GM23338 (cell line): ENCODE data around the gene SF3A1. TPM values are rescaled to one million over a fixed set of nuclear protein-coding genes. Genes with fewer than 3 reads are reported as not detected.

Experiments
- ATAC-seq: fragments of 200-7000 bp; cut with Tn5 transposase; 3 replicates; pipeline ENCODE4 v1.9.1; 2020
- DNase-seq: peaks from one replicate; pipeline ENCODE4 v3.0.0-alpha.2; 2015; ENCODE audit warnings: low spot score
- H2AFZ ChIP-seq: fragments of 200-600 bp; sonication (generic); 2 replicates; pipeline ENCODE4 v1.8.0; 2016; ENCODE audit warnings: antibody characterized with exemption, mild to moderate bottlenecking, moderate library complexity
- H3F3A ChIP-seq: fragments of 200-600 bp; sonication (generic); replicated peaks from 2 replicates; pipeline ENCODE4 v1.8.0; 2017; ENCODE audit warnings: antibody characterized with exemption, mixed run types, low read depth
- H3K27ac ChIP-seq: fragments of 200-600 bp; sonication (generic); 2 replicates; pipeline ENCODE4 v1.6.1; 2016; ENCODE audit warnings: low read depth
- H3K27me3 ChIP-seq: fragments of 200-600 bp; sonication (generic); 2 replicates; pipeline ENCODE4 v1.8.0; 2016; ENCODE audit warnings: mild to moderate bottlenecking, mixed run types, moderate library complexity; ENCODE audit not compliant: insufficient read depth
- H3K36me3 ChIP-seq: fragments of 200-600 bp; sonication (generic); 2 replicates; pipeline ENCODE4 v1.8.0; 2016; ENCODE audit warnings: mild to moderate bottlenecking; ENCODE audit not compliant: insufficient read depth
- H3K4me1 ChIP-seq: fragments of 200-600 bp; sonication (generic); 2 replicates; pipeline ENCODE4 v1.8.0; 2016; ENCODE audit warnings: mild to moderate bottlenecking, moderate library complexity; ENCODE audit not compliant: insufficient read depth
- H3K4me2 ChIP-seq: fragments of 200-600 bp; sonication (generic); 2 replicates; pipeline ENCODE4 v1.7.1; 2017; ENCODE audit warnings: mixed run types
- H3K4me3 ChIP-seq: fragments of 200-600 bp; sonication (generic); 2 replicates; pipeline ENCODE4 v1.6.1; 2016; ENCODE audit warnings: mixed run types
- H3K79me2 ChIP-seq: fragments of 200-600 bp; sonication (generic); replicated peaks from 2 replicates; pipeline ENCODE4 v1.8.0; 2017; ENCODE audit warnings: mild to moderate bottlenecking; ENCODE audit not compliant: insufficient read depth
- H3K9me2 ChIP-seq: fragments of 200-600 bp; sonication (generic); 2 replicates; pipeline ENCODE4 v1.8.0; 2017; ENCODE audit not compliant: insufficient read depth
- H4K20me1 ChIP-seq: fragments of 200-600 bp; sonication (generic); replicated peaks from 2 replicates; pipeline ENCODE4 v1.8.0; 2017; ENCODE audit warnings: mild to moderate bottlenecking; ENCODE audit not compliant: insufficient read depth
- H3K27ac Mint-ChIP-seq: 2 replicates; pipeline ENCODE4 v1.8.0; 2020; ENCODE audit warnings: inconsistent platforms, mild to moderate bottlenecking, moderate library complexity, mixed read lengths
- H3K27me3 Mint-ChIP-seq: 3 replicates; pipeline ENCODE4 v1.8.0; 2022; ENCODE audit warnings: low read depth, mild to moderate bottlenecking, moderate library complexity, mixed read lengths, inconsistent platforms; ENCODE audit not compliant: insufficient read depth, poor library complexity
- H3K36me3 Mint-ChIP-seq: 3 replicates; pipeline ENCODE4 v1.8.0; 2021; ENCODE audit warnings: low read depth, mild to moderate bottlenecking, inconsistent platforms, moderate library complexity, mixed read lengths
- H3K4me1 Mint-ChIP-seq: 3 replicates; pipeline ENCODE4 v1.8.0; 2020; ENCODE audit warnings: mild to moderate bottlenecking, inconsistent platforms, mixed read lengths
- H3K4me3 Mint-ChIP-seq: 3 replicates; pipeline ENCODE4 v1.8.0; 2021; ENCODE audit warnings: moderate library complexity, mild to moderate bottlenecking, inconsistent platforms, mixed read lengths
- H3K9me3 Mint-ChIP-seq: 3 replicates; pipeline ENCODE4 v1.8.0; 2020; ENCODE audit warnings: moderate library complexity, mild to moderate bottlenecking, inconsistent platforms, mixed read lengths
- CREB1 ChIP-seq: fragments of 250-450 bp; sonication (Bioruptor Pico); IDR thresholded peaks from 2 replicates; pipeline ENCODE4 v1.5.0; 2020; ENCODE audit warnings: low read depth, mild to moderate bottlenecking, moderate library complexity
- ETS1 ChIP-seq: IDR thresholded peaks from 2 replicates; pipeline ENCODE4 v1.6.1; 2016; ENCODE audit warnings: antibody characterized with exemption
- EZH2 ChIP-seq: fragments of 200-600 bp; sonication (generic); IDR thresholded peaks from one replicate; pipeline ENCODE4 v1.8.0; 2017; ENCODE audit warnings: antibody characterized with exemption, mild to moderate bottlenecking, low read depth; ENCODE audit not compliant: unreplicated experiment
- EZH2phosphoT487 ChIP-seq: fragments of 200-600 bp; sonication (generic); IDR thresholded peaks from one replicate; pipeline ENCODE4 v1.8.1; 2018; ENCODE audit warnings: antibody characterized with exemption; ENCODE audit not compliant: unreplicated experiment
- JUNB ChIP-seq: IDR thresholded peaks from one replicate; pipeline ENCODE4 v1.6.1; 2016; ENCODE audit warnings: antibody characterized with exemption; ENCODE audit not compliant: unreplicated experiment
- NANOG ChIP-seq: IDR thresholded peaks from 2 replicates; pipeline ENCODE4 v1.6.1; 2016; ENCODE audit warnings: antibody characterized with exemption, borderline replicate concordance
- POLR2AphosphoS5 ChIP-seq: IDR thresholded peaks from 2 replicates; pipeline ENCODE4 v1.6.1; 2016; ENCODE audit warnings: antibody characterized with exemption, low read depth
- REST ChIP-seq: IDR thresholded peaks from one replicate; pipeline ENCODE4 v1.6.1; 2018; ENCODE audit warnings: antibody characterized with exemption; ENCODE audit not compliant: unreplicated experiment
- STAT1 ChIP-seq: IDR thresholded peaks from one replicate; pipeline ENCODE4 v1.6.1; 2016; ENCODE audit warnings: antibody characterized with exemption; ENCODE audit not compliant: unreplicated experiment
- ZNF114 ChIP-seq: fragments of 250-450 bp; sonication (Bioruptor Pico); IDR thresholded peaks from 2 replicates; pipeline ENCODE4 v1.5.0; 2020; ENCODE audit warnings: mild to moderate bottlenecking, moderate library complexity
- ZNF331 ChIP-seq: fragments of 250-450 bp; sonication (Bioruptor Pico); IDR thresholded peaks from 2 replicates; pipeline ENCODE4 v1.5.0; 2020; ENCODE audit warnings: low read depth, mild to moderate bottlenecking, moderate library complexity
- polyA plus RNA-seq: library from polyadenylated mRNA; unstranded; fragments of >200 nt; fragmentation: Nextera tagmentation; extraction: Ambion mirVana; gene quantifications from 2 replicates; pipeline ENCODE4 v1.2.1, GENCODE V29; 2016
- total RNA-seq: library from RNA; depleted of rRNA; stranded (reverse); fragments of >200 nt; shearing (Covaris generic); gene quantifications from 2 replicates; pipeline ENCODE4 v1.2.3, GENCODE V29; 2014
- TF ChIP-seq, protein P1 (sequence below): fragments of 250-450 bp; sonication (Bioruptor Pico); IDR thresholded peaks from 2 replicates; pipeline ENCODE4 v1.5.0; 2020; ENCODE audit warnings: mild to moderate bottlenecking, moderate library complexity
- TF ChIP-seq, protein P2 (sequence below), 2 experiments: fragments of 200-600 bp in 1 of 2; sonication (generic) in 1 of 2; conservative IDR thresholded peaks; 2 replicates each; pipeline versions ENCODE4 v1.5.1 to v1.6.1; 2016 to 2017; ENCODE audit warnings: antibody characterized with exemption in 2 of 2, low read depth in 2 of 2, mild to moderate bottlenecking in 2 of 2, moderate library complexity in 1 of 2

SF3A1 gene
- total and polyA plus RNA-seq, 2 experiments from 2014 or later: 107 to 108 TPM

DNA sequence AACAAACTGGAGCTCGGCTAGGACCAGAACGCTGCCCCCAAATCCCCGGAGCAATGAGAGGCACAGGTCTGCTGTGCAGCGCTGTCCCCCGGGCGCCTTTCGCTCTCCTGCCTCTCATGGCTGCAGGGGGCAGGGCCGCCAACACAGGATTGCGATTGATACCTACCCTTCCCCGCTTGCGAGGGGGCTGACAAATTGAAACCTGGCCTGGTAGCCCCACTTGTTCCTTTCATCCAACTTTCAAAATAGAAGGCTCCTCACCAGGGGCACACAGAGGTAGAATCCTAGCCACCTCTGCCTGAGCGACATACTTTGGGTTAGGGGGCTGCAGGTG, 66.7 kb downstream of the SF3A1 start:
- peaks cover 11% of the 10 kb centered on the region for H3F3A ChIP-seq
- no peaks in the 10 kb centered on the region for H3K36me3 ChIP-seq
- H3K27me3 Mint-ChIP-seq: peaks cover 21% of the 10 kb centered on the region
- H4K20me1 ChIP-seq: no peaks in the 10 kb centered on the region; the same call in 1 of the 2 replicates
- no peak overlapping the region for H3K27ac Mint-ChIP-seq
- peaks cover 7% of the 10 kb centered on the region; the same call in 1 of the 2 replicates for H3K27me3 ChIP-seq
- H3K27ac ChIP-seq: no peak overlapping the region
- peak overlapping the region; percentile 93 for H2AFZ ChIP-seq
- peaks cover 14% of the 10 kb centered on the region; the same call in 1 of the 2 replicates for H3K4me1 ChIP-seq
- no peaks in the 10 kb centered on the region for H3K79me2 ChIP-seq
- H3K4me1 Mint-ChIP-seq: peaks cover 14% of the 10 kb centered on the region; the same call in 2 of the 3 replicates
- peak overlapping the region; percentile 75 for H3K4me3 ChIP-seq
- peak; percentile 75 for DNase-seq
- TF ChIP-seq NANOG (no peak), POLR2AphosphoS5 (no peak), ZNF331 (CRISPR knock-in tag) (no peak), ETS1 (no peak), EZH2 (no peak), STAT1 (no peak), ZNF114 (CRISPR knock-in tag) (no peak), JUNB (no peak), REST (no peak), EZH2phosphoT487 (no peak), CREB1 (CRISPR knock-in tag) (no peak)
- TF ChIP-seq, protein P1, sequence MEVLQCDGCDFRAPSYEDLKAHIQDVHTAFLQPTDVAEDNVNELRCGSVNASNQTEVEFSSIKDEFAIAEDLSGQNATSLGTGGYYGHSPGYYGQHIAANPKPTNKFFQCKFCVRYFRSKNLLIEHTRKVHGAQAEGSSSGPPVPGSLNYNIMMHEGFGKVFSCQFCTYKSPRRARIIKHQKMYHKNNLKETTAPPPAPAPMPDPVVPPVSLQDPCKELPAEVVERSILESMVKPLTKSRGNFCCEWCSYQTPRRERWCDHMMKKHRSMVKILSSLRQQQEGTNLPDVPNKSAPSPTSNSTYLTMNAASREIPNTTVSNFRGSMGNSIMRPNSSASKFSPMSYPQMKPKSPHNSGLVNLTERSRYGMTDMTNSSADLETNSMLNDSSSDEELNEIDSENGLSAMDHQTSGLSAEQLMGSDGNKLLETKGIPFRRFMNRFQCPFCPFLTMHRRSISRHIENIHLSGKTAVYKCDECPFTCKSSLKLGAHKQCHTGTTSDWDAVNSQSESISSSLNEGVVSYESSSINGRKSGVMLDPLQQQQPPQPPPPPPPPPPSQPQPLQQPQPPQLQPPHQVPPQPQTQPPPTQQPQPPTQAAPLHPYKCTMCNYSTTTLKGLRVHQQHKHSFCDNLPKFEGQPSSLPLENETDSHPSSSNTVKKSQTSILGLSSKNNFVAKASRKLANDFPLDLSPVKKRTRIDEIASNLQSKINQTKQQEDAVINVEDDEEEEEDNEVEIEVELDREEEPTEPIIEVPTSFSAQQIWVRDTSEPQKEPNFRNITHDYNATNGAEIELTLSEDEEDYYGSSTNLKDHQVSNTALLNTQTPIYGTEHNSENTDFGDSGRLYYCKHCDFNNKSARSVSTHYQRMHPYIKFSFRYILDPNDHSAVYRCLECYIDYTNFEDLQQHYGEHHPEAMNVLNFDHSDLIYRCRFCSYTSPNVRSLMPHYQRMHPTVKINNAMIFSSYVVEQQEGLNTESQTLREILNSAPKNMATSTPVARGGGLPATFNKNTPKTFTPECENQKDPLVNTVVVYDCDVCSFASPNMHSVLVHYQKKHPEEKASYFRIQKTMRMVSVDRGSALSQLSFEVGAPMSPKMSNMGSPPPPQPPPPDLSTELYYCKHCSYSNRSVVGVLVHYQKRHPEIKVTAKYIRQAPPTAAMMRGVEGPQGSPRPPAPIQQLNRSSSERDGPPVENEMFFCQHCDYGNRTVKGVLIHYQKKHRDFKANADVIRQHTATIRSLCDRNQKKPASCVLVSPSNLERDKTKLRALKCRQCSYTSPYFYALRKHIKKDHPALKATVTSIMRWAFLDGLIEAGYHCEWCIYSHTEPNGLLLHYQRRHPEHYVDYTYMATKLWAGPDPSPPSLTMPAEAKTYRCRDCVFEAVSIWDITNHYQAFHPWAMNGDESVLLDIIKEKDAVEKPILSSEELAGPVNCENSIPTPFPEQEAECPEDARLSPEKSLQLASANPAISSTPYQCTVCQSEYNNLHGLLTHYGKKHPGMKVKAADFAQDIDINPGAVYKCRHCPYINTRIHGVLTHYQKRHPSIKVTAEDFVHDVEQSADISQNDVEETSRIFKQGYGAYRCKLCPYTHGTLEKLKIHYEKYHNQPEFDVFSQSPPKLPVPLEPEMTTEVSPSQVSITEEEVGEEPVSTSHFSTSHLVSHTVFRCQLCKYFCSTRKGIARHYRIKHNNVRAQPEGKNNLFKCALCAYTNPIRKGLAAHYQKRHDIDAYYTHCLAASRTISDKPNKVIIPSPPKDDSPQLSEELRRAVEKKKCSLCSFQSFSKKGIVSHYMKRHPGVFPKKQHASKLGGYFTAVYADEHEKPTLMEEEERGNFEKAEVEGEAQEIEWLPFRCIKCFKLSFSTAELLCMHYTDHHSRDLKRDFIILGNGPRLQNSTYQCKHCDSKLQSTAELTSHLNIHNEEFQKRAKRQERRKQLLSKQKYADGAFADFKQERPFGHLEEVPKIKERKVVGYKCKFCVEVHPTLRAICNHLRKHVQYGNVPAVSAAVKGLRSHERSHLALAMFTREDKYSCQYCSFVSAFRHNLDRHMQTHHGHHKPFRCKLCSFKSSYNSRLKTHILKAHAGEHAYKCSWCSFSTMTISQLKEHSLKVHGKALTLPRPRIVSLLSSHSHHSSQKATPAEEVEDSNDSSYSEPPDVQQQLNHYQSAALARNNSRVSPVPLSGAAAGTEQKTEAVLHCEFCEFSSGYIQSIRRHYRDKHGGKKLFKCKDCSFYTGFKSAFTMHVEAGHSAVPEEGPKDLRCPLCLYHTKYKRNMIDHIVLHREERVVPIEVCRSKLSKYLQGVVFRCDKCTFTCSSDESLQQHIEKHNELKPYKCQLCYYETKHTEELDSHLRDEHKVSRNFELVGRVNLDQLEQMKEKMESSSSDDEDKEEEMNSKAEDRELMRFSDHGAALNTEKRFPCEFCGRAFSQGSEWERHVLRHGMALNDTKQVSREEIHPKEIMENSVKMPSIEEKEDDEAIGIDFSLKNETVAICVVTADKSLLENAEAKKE (CRISPR knock-in tag): no peak
- TF ChIP-seq, protein P2, sequence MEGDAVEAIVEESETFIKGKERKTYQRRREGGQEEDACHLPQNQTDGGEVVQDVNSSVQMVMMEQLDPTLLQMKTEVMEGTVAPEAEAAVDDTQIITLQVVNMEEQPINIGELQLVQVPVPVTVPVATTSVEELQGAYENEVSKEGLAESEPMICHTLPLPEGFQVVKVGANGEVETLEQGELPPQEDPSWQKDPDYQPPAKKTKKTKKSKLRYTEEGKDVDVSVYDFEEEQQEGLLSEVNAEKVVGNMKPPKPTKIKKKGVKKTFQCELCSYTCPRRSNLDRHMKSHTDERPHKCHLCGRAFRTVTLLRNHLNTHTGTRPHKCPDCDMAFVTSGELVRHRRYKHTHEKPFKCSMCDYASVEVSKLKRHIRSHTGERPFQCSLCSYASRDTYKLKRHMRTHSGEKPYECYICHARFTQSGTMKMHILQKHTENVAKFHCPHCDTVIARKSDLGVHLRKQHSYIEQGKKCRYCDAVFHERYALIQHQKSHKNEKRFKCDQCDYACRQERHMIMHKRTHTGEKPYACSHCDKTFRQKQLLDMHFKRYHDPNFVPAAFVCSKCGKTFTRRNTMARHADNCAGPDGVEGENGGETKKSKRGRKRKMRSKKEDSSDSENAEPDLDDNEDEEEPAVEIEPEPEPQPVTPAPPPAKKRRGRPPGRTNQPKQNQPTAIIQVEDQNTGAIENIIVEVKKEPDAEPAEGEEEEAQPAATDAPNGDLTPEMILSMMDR (conservative IDR thresholded peaks at IDR 0.05; ENCODE audit: low read depth in 2 of 2): no peak
- peak overlapping the region; percentile 91 for H3K4me2 ChIP-seq
- peak; percentile 20 for ATAC-seq
- no peaks in the 10 kb centered on the region for H3K9me2 ChIP-seq
- peak overlapping the region; percentile 79 for H3K4me3 Mint-ChIP-seq
- H3K36me3 Mint-ChIP-seq: no peaks in the 10 kb centered on the region
- no peaks in the 10 kb centered on the region for H3K9me3 Mint-ChIP-seq
